ENCODE measurements around the gene PON3. TPM values are rescaled to one million over a fixed set of nuclear protein-coding genes. Genes with fewer than 3 reads are reported as not detected.

Gene PON3
- total RNA-seq, 4 donors from 2014 or later, result 4.2 to 11.8 (median 8.6) TPM

DNA sequence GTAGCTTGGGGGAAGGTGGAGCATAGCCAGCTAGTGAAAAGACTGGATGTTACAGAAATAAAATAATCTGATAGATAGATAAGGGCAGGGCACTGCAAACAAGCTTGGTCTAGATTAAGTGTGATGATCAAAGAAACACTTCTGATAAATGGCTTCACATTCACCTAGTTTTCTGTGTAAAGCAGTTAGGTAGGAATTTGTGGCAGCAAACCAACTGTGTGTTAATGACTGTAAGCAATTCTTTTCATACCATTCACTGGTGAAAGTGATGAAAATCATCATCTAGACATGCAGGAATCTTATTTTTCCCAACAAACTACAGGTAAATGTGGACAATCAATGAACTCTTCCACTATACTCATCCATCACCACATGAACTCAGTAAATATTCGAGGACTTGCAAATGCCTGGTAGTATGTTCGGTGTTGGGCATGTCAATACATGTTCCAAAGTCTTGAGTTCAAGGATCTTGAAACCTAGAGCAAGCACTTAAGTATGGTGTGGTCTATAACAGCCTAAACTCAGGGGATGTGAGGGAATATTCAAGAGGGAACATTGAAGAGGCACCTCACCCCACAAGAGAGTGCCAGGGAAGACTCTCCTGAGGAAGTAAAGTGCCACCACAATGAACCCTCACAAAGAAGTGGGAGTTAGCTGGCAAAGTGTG, 20.5 kb downstream of the PON3 start:
- 95 to 98% methylated on average over 2 of the region's 2 CpGs for WGBS, 2 donors
- Histone ChIP-seq H3K9me3 (no peaks in the 10 kb centered on the region), H3K4me1 (no peaks in the 10 kb centered on the region), H3K27ac (no peak overlapping the region), H3K36me3 (no peaks in the 10 kb centered on the region), H3K4me3 (replicated peaks in 1 of 3) (no peak overlapping the region), H3K27me3 (no peaks in the 10 kb centered on the region)
- intact Hi-C loops (cut with DNase I), result no loop called here
- DNase-seq, result no peak
- TF ChIP-seq, protein P1, sequence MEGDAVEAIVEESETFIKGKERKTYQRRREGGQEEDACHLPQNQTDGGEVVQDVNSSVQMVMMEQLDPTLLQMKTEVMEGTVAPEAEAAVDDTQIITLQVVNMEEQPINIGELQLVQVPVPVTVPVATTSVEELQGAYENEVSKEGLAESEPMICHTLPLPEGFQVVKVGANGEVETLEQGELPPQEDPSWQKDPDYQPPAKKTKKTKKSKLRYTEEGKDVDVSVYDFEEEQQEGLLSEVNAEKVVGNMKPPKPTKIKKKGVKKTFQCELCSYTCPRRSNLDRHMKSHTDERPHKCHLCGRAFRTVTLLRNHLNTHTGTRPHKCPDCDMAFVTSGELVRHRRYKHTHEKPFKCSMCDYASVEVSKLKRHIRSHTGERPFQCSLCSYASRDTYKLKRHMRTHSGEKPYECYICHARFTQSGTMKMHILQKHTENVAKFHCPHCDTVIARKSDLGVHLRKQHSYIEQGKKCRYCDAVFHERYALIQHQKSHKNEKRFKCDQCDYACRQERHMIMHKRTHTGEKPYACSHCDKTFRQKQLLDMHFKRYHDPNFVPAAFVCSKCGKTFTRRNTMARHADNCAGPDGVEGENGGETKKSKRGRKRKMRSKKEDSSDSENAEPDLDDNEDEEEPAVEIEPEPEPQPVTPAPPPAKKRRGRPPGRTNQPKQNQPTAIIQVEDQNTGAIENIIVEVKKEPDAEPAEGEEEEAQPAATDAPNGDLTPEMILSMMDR (IDR thresholded peaks at IDR 0.05), result no peak

DNA sequence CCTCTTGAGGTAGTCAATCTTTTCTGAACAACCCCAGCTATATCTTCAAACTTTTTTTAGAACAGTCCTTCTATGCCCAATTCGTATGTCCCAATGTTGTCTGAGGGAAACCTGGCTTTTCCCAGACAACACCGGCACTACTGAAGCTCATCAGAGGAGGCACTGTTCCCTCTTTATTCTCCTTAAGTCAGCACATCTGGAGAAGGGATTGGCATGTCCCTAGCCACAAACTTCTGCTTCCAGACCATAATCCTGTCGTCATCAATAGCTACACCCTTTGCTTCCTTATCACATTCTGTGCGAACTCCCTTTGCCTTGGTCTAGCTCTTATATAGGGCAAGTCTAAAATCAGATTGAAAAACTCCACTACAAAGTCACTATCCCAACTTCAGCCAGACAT, 22.9 kb downstream of the PON3 start:
- WGBS, 2 donors, result 85 to 94% methylated on average over 4 of the region's 4 CpGs
- H3K4me1 ChIP-seq, result no peaks in the 10 kb centered on the region
- DNase-seq, result no peak
- TF ChIP-seq, protein P1 (IDR thresholded peaks at IDR 0.05), result no peak
- no peaks in the 10 kb centered on the region for H3K36me3 ChIP-seq
- no peaks in the 10 kb centered on the region for H3K9me3 ChIP-seq
- no peaks in the 10 kb centered on the region for H3K27me3 ChIP-seq
- no peak overlapping the region for H3K4me3 ChIP-seq (replicated peaks in 1 of 3)
- no peak overlapping the region for H3K27ac ChIP-seq
- intact Hi-C loops (cut with DNase I), result no loop called here

DNA sequence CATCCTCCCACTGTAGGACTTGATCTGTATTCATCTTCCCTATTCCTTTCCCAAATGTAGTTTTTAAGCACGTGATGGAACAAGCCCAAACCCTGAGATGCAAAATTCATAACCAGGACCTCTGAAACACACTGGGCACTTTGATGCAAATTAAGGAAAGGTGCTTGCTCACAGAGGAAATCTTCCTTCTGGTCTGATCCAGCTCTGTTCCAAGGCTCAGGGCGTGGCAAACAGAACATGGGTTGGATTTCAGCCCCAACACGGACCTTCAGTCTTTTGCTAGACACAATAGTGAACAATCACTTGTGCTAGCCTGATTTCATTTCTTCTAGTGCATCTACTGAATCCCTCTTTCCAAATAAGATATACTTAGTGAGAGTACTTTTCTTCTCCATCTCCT, 27.9 kb downstream of the PON3 start:
- WGBS, 2 donors, result 86 to 90% methylated on average over 3 of the region's 3 CpGs
- H3K4me3 ChIP-seq (replicated peaks in 1 of 3), result no peak overlapping the region
- no peak for DNase-seq
- H3K27me3 ChIP-seq, result no peaks in the 10 kb centered on the region
- no peaks in the 10 kb centered on the region for H3K9me3 ChIP-seq
- intact Hi-C loops (cut with DNase I), result no loop called here
- H3K36me3 ChIP-seq, result no peaks in the 10 kb centered on the region
- no peak overlapping the region for H3K27ac ChIP-seq
- no peaks in the 10 kb centered on the region for H3K4me1 ChIP-seq
- TF ChIP-seq, protein P1 (IDR thresholded peaks at IDR 0.05), result no peak
- no peak for TF ChIP-seq POLR2A (IDR thresholded peaks at IDR 0.05)

DNA sequence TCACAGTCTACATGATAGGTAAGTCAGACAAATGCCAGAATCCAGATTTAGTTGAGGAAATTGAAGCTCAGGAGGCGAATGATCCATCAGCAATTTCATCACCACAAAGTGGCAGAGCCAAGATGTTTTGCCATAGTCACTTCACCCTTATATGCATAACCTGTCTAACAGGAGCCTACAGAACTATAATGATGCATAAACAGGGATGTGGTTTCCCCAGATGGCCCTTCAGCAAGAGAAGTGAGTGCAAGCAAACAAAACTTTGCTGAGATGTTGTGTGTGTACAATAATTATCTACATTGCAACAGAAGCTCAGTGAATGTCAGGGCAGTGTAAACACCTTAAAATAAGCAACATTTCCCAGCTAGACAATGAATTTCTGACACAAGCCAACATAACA, 28.6 kb downstream of the PON3 start:
- DNase-seq, result no peak
- TF ChIP-seq POLR2A (IDR thresholded peaks at IDR 0.05), result no peak
- TF ChIP-seq, protein P1 (IDR thresholded peaks at IDR 0.05), result no peak
- Histone ChIP-seq H3K4me3 (replicated peaks in 1 of 3) (no peak overlapping the region), H3K9me3 (no peaks in the 10 kb centered on the region), H3K27me3 (no peaks in the 10 kb centered on the region), H3K36me3 (no peaks in the 10 kb centered on the region), H3K27ac (no peak overlapping the region), H3K4me1 (no peaks in the 10 kb centered on the region)
- 83 to 85% methylated on average over 1 of the region's 1 CpG for WGBS, 2 donors
- intact Hi-C loops (cut with DNase I), result no loop called here

DNA sequence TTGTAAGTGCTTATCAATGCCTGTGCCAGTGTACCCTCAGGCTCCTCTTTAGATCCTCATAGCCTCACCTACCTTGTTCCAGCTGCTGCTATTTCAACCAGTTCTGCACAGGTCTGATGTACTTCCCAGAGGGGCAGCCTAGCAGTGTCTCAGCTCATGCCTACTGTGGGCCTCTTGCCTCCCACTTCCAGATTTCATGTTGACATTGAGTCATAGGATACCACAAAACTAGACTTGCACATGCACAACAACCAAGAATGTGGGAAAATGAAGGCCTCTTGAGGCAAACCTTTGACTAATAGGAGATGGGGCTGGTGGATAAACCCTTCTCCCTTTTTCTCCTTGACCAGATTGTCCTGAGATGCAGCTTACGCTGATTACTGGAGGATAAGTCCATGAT, 31.0 kb downstream of the PON3 start:
- H3K27ac ChIP-seq, result no peak overlapping the region
- H3K4me3 ChIP-seq (replicated peaks in 1 of 3), result no peak overlapping the region
- no peaks in the 10 kb centered on the region for H3K4me1 ChIP-seq
- H3K36me3 ChIP-seq, result no peaks in the 10 kb centered on the region
- H3K27me3 ChIP-seq, result no peaks in the 10 kb centered on the region
- intact Hi-C loops (cut with DNase I), result no loop called here
- H3K9me3 ChIP-seq, result no peaks in the 10 kb centered on the region
- no peak for TF ChIP-seq POLR2A (IDR thresholded peaks at IDR 0.05)
- TF ChIP-seq, protein P1 (IDR thresholded peaks at IDR 0.05), result no peak
- DNase-seq, result no peak
- WGBS, 2 donors, result 100% methylated on average over 1 of the region's 1 CpG
